H9 (cell line): ENCODE results near the gene TBCK. TPM values are rescaled to one million over a fixed set of nuclear protein-coding genes. Genes with fewer than 3 reads are reported as not detected.

ENCODE experiments used
- DNase-seq: peaks from one replicate; pipeline ENCODE4 v3.0.0-alpha.2; 2017
- H2AFZ ChIP-seq: one replicate; pipeline ENCODE4 v1.6.1; 2013; ENCODE audit warnings: mild to moderate bottlenecking, low read length, control low read depth, moderate library complexity
- H2AK5ac ChIP-seq: 2 replicates; pipeline ENCODE4 v1.6.1; 2013; ENCODE audit warnings: low read length, control low read depth, mixed read lengths; ENCODE audit not compliant: insufficient read length
- H2BK120ac ChIP-seq: one replicate; pipeline ENCODE4 v1.6.1; 2013; ENCODE audit warnings: low read depth, mild to moderate bottlenecking, low read length, control low read depth, inconsistent platforms; ENCODE audit not compliant: poor library complexity, severe bottlenecking
- H2BK12ac ChIP-seq: 2 replicates; pipeline ENCODE4 v1.6.1; 2013; ENCODE audit warnings: low read length, control low read depth, mixed read lengths, low read depth; ENCODE audit not compliant: insufficient read length
- H2BK15ac ChIP-seq: 2 replicates; pipeline ENCODE4 v1.6.1; 2013; ENCODE audit warnings: low read depth, low read length, control low read depth
- H2BK20ac ChIP-seq: one replicate; pipeline ENCODE4 v1.6.1; 2013; ENCODE audit warnings: low read depth, mild to moderate bottlenecking, low read length, control low read depth, inconsistent platforms; ENCODE audit not compliant: poor library complexity, severe bottlenecking
- H2BK5ac ChIP-seq: 2 replicates; pipeline ENCODE4 v1.6.1; 2013; ENCODE audit warnings: low read length, control low read depth, mixed read lengths; ENCODE audit not compliant: insufficient read length
- H3K14ac ChIP-seq: 2 replicates; pipeline ENCODE4 v1.6.1; 2013; ENCODE audit warnings: low read length, control low read depth; ENCODE audit not compliant: insufficient read depth
- H3K18ac ChIP-seq: 2 replicates; pipeline ENCODE4 v1.6.1; 2013; ENCODE audit warnings: low read depth, mild to moderate bottlenecking, mixed read lengths, low read length, control low read depth; ENCODE audit not compliant: insufficient read length
- H3K23ac ChIP-seq: 2 replicates; pipeline ENCODE4 v1.6.1; 2013; ENCODE audit warnings: low read length, control low read depth, mixed read lengths, low read depth; ENCODE audit not compliant: insufficient read length
- H3K23me2 ChIP-seq: 2 replicates; pipeline ENCODE4 v1.6.1; 2013; ENCODE audit warnings: low read depth, mild to moderate bottlenecking, mixed read lengths, low read length, control low read depth; ENCODE audit not compliant: insufficient read length, poor library complexity, severe bottlenecking
- H3K27ac ChIP-seq: 2 replicates; pipeline ENCODE4 v1.5.1; 2013; ENCODE audit warnings: low read length, control low read depth, mixed read lengths, low read depth; ENCODE audit not compliant: insufficient read length
- H3K27me3 ChIP-seq: 2 replicates; pipeline ENCODE4 v1.6.1; 2013; ENCODE audit warnings: low read length, control low read depth, inconsistent platforms; ENCODE audit not compliant: insufficient read depth
- H3K4ac ChIP-seq: 2 replicates; pipeline ENCODE4 v1.6.1; 2013; ENCODE audit warnings: low read depth, mild to moderate bottlenecking, control low read depth, inconsistent platforms, low read length, moderate library complexity
- H3K4me1 ChIP-seq: 2 replicates; pipeline ENCODE4 v1.6.1; 2013; ENCODE audit warnings: low read length, control low read depth, inconsistent platforms; ENCODE audit not compliant: insufficient read depth
- H3K4me2 ChIP-seq: 2 replicates; pipeline ENCODE4 v1.6.1; 2013; ENCODE audit warnings: low read length, control low read depth, mixed read lengths; ENCODE audit not compliant: insufficient read length, insufficient read depth
- H3K56ac ChIP-seq: 2 replicates; pipeline ENCODE4 v1.6.1; 2013; ENCODE audit warnings: low read depth, mild to moderate bottlenecking, mixed read lengths, low read length, control low read depth; ENCODE audit not compliant: insufficient read length
- H3K79me1 ChIP-seq: 2 replicates; pipeline ENCODE4 v1.6.1; 2013; ENCODE audit warnings: low read depth, mild to moderate bottlenecking, moderate library complexity, low read length, control low read depth, inconsistent platforms; ENCODE audit not compliant: insufficient read depth, poor library complexity, severe bottlenecking
- H3K79me2 ChIP-seq: 2 replicates; pipeline ENCODE4 v1.6.1; 2013; ENCODE audit warnings: low read length, control low read depth, inconsistent platforms; ENCODE audit not compliant: insufficient read depth
- H3K9ac ChIP-seq: 2 replicates; pipeline ENCODE4 v1.6.1; 2013; ENCODE audit warnings: low read length, control low read depth, mixed read lengths; ENCODE audit not compliant: insufficient read length; ENCODE audit errors: extremely low read depth
- H3K9me3 ChIP-seq: one replicate; pipeline ENCODE4 v1.6.1; 2013; ENCODE audit warnings: low read depth, low read length, inconsistent platforms; ENCODE audit not compliant: control insufficient read depth
- H3T11ph ChIP-seq: one replicate; pipeline ENCODE4 v1.6.1; 2013; ENCODE audit warnings: mild to moderate bottlenecking, low read length, control low read depth, inconsistent platforms
- H4K20me1 ChIP-seq: one replicate; pipeline ENCODE4 v1.6.1; 2013; ENCODE audit not compliant: control insufficient read depth, insufficient read length, insufficient read depth
- H4K5ac ChIP-seq: 2 replicates; pipeline ENCODE4 v1.6.1; 2013; ENCODE audit warnings: low read depth, mild to moderate bottlenecking, mixed read lengths, low read length, control low read depth; ENCODE audit not compliant: insufficient read length
- H4K8ac ChIP-seq: replicated peaks from 2 replicates; pipeline ENCODE4 v1.6.1; 2013; ENCODE audit warnings: low read length, control low read depth, mixed read lengths, low read depth; ENCODE audit not compliant: insufficient read length
- H4K91ac ChIP-seq: 2 replicates; pipeline ENCODE4 v1.6.1; 2013; ENCODE audit warnings: low read depth, mild to moderate bottlenecking, moderate library complexity, mixed read lengths, low read length, control low read depth; ENCODE audit not compliant: insufficient read length
- H3K27ac Mint-ChIP-seq, 3 experiments: 2 replicates in 2 of 3; 3 replicates in 1 of 3; pipeline ENCODE4 v1.8.0; 2020 to 2021; ENCODE audit warnings: mixed read lengths in 3 of 3, mild to moderate bottlenecking in 1 of 3, moderate library complexity in 1 of 3
- H3K27me3 Mint-ChIP-seq: 2 replicates; pipeline ENCODE4 v1.8.0; 2021; ENCODE audit warnings: low read depth, mild to moderate bottlenecking, moderate library complexity, mixed read lengths
- H3K36me3 Mint-ChIP-seq, 3 experiments: 2 replicates in 2 of 3; 3 replicates in 1 of 3; pipeline ENCODE4 v1.8.0; 2020 to 2021; ENCODE audit warnings: low read depth in 3 of 3, mixed read lengths in 3 of 3; ENCODE audit not compliant: insufficient read depth in 1 of 3
- H3K4me1 Mint-ChIP-seq, 2 experiments: 2 replicates each; pipeline ENCODE4 v1.8.0; 2020; ENCODE audit warnings: mixed read lengths in 2 of 2
- H3K4me3 Mint-ChIP-seq, 2 experiments: 2 replicates in 1 of 2; 3 replicates in 1 of 2; pipeline ENCODE4 v1.8.0; 2020 to 2021; ENCODE audit warnings: mild to moderate bottlenecking in 2 of 2, mixed read lengths in 2 of 2, moderate library complexity in 1 of 2
- H3K9me3 Mint-ChIP-seq, 2 experiments: 2 replicates in 1 of 2; 3 replicates in 1 of 2; pipeline ENCODE4 v1.8.0; 2020; ENCODE audit warnings: mild to moderate bottlenecking in 2 of 2, mixed read lengths in 2 of 2, moderate library complexity in 1 of 2
- WGBS: extraction: QIAGEN DNeasy Blood & Tissue Kit; methylation state at CpG from one replicate; pipeline ENCODE4 v1.1.7; 2013; ENCODE audit warnings: missing lambda C conversion rate, low lambda C conversion rate, mixed read lengths; ENCODE audit not compliant: insufficient read length; ENCODE audit errors: extremely low coverage; 5-methylcytosine and 5-hydroxymethylcytosine counted together
- total RNA-seq: library from RNA; stranded (reverse); gene quantifications from 2 replicates; pipeline ENCODE4 v1.2.1, GENCODE V29; 2021
- TF ChIP-seq, protein P1 (sequence below): fragments of 200-600 bp; sonication (generic); conservative IDR thresholded peaks from 3 replicates; pipeline ENCODE4 v1.8.0; 2021; ENCODE audit warnings: antibody characterized with exemption, mild to moderate bottlenecking

TBCK gene
- total RNA-seq, 1 experiment from 2014 or later: 22.1 TPM

GRCh38 chr4:106034220-106034619, 281.8 kb downstream of the TBCK start:
- H2BK12ac ChIP-seq: no peak overlapping the region
- H3K23ac ChIP-seq: no peak overlapping the region
- no peak overlapping the region for H4K8ac ChIP-seq
- no peak overlapping the region for H3T11ph ChIP-seq
- no peaks in the 10 kb centered on the region for H3K9me3 ChIP-seq
- no peak overlapping the region for H3K14ac ChIP-seq
- H2BK5ac ChIP-seq: no peak overlapping the region
- no peak overlapping the region for H3K4ac ChIP-seq
- H3K23me2 ChIP-seq: no peaks in the 10 kb centered on the region
- TF ChIP-seq, protein P1, sequence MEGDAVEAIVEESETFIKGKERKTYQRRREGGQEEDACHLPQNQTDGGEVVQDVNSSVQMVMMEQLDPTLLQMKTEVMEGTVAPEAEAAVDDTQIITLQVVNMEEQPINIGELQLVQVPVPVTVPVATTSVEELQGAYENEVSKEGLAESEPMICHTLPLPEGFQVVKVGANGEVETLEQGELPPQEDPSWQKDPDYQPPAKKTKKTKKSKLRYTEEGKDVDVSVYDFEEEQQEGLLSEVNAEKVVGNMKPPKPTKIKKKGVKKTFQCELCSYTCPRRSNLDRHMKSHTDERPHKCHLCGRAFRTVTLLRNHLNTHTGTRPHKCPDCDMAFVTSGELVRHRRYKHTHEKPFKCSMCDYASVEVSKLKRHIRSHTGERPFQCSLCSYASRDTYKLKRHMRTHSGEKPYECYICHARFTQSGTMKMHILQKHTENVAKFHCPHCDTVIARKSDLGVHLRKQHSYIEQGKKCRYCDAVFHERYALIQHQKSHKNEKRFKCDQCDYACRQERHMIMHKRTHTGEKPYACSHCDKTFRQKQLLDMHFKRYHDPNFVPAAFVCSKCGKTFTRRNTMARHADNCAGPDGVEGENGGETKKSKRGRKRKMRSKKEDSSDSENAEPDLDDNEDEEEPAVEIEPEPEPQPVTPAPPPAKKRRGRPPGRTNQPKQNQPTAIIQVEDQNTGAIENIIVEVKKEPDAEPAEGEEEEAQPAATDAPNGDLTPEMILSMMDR: no peak
- H3K27me3 ChIP-seq: no peaks in the 10 kb centered on the region
- Mint-ChIP-seq H3K36me3 (peaks cover 7 to 20% (median 17%) of the 10 kb centered on the region in 3 experiments), H3K27me3 (peaks cover 1% of the 10 kb centered on the region; the same call in 1 of the 2 replicates), H3K4me1 (peaks cover 18 to 27% of the 10 kb centered on the region in 2 experiments), H3K9me3 (peaks cover 15 to 18% of the 10 kb centered on the region in 2 experiments; a peak in 4 of 5 replicates), H3K4me3 (no peak overlapping the region), H3K27ac (no peak overlapping the region)
- no CpG with 5 or more reads among the region's 3 CpGs for WGBS
- no peak overlapping the region for H2BK15ac ChIP-seq
- no peaks in the 10 kb centered on the region for H4K20me1 ChIP-seq
- H3K9ac ChIP-seq: no peak overlapping the region
- H3K56ac ChIP-seq: no peak overlapping the region
- no peak overlapping the region for H3K4me2 ChIP-seq
- H3K79me1 ChIP-seq: no peaks in the 10 kb centered on the region
- no peak overlapping the region for H3K18ac ChIP-seq
- H4K5ac ChIP-seq: no peak overlapping the region
- H2AFZ ChIP-seq: no peak overlapping the region
- H3K27ac ChIP-seq: no peak overlapping the region
- no peak overlapping the region for H2BK20ac ChIP-seq
- H2AK5ac ChIP-seq: no peak overlapping the region
- no peak overlapping the region for H2BK120ac ChIP-seq
- DNase-seq: no peak
- H3K79me2 ChIP-seq: no peaks in the 10 kb centered on the region
- 0 out of 2 replicates have a peak, but pooled peaks cover 4% of the 10 kb centered on the region for H3K4me1 ChIP-seq
- H4K91ac ChIP-seq: no peak overlapping the region
